OCI-LY7 (cell line): ENCODE results near the gene KRT72.

Source experiments
- CTCF ChIP-seq: fragments of 200-600 bp; sonication (generic); conservative IDR thresholded peaks from 2 replicates; pipeline ENCODE4 v1.5.1; 2014; ENCODE audit warnings: mild to moderate bottlenecking, antibody characterized with exemption, low read length, moderate library complexity, mixed read lengths
- EZH2phosphoT487 ChIP-seq: fragments of 200-600 bp; sonication (generic); IDR thresholded peaks from 2 replicates; pipeline ENCODE4 v1.6.1; 2018; ENCODE audit warnings: low read depth, borderline replicate concordance, mild to moderate bottlenecking, mixed run types, antibody characterized with exemption, low read length, moderate library complexity, mixed read lengths

GRCh38 chr12:52590021-52590420, 11.2 kb downstream of the KRT72 start:
- TF ChIP-seq CTCF (no peak), EZH2phosphoT487 (no peak)
